Measurements from ENCODE around the gene PNMA8B.

PNMA8B gene

GRCh38 chr19:46488551-46488950 is 7.1 kb downstream of the PNMA8B start:
- TF ChIP-seq EZH2 (optimal IDR thresholded peaks at IDR 0.05; ENCODE audit: low read depth, low read length) = no peak
- TF ChIP-seq, protein P1, sequence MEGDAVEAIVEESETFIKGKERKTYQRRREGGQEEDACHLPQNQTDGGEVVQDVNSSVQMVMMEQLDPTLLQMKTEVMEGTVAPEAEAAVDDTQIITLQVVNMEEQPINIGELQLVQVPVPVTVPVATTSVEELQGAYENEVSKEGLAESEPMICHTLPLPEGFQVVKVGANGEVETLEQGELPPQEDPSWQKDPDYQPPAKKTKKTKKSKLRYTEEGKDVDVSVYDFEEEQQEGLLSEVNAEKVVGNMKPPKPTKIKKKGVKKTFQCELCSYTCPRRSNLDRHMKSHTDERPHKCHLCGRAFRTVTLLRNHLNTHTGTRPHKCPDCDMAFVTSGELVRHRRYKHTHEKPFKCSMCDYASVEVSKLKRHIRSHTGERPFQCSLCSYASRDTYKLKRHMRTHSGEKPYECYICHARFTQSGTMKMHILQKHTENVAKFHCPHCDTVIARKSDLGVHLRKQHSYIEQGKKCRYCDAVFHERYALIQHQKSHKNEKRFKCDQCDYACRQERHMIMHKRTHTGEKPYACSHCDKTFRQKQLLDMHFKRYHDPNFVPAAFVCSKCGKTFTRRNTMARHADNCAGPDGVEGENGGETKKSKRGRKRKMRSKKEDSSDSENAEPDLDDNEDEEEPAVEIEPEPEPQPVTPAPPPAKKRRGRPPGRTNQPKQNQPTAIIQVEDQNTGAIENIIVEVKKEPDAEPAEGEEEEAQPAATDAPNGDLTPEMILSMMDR (IDR thresholded peaks at IDR 0.05; ENCODE audit: low read length) = no peak
- no peak for TF ChIP-seq EZH2phosphoT487 (IDR thresholded peaks at IDR 0.05; ENCODE audit: low read length)
- no peak for DNase-seq
- no peaks in the 10 kb centered on the region for H3K4me1 ChIP-seq (ENCODE audit: low read length)
- H3K27ac ChIP-seq (ENCODE audit: low read length) = no peak overlapping the region
- H3K9me3 ChIP-seq (replicated peaks; ENCODE audit: insufficient read depth, low read length) = no peaks in the 10 kb centered on the region
- H3K27me3 ChIP-seq (replicated peaks; ENCODE audit: insufficient read depth, low read length) = peaks cover 94% of the 10 kb centered on the region
- no peaks in the 10 kb centered on the region for H3K79me2 ChIP-seq (ENCODE audit: low read length)
- H3K36me3 ChIP-seq (replicated peaks; ENCODE audit: insufficient read depth, low read length) = no peaks in the 10 kb centered on the region
- no peaks in the 10 kb centered on the region for H3K9me2 ChIP-seq (replicated peaks; ENCODE audit: insufficient read depth, low read length)
- no peak overlapping the region for H3K4me2 ChIP-seq (ENCODE audit: low read depth, low read length)
- H3K9ac ChIP-seq (ENCODE audit: low read length) = no peak overlapping the region
- H3F3A ChIP-seq (ENCODE audit: insufficient read depth, low read length) = no peaks in the 10 kb centered on the region
- no peaks in the 10 kb centered on the region for H4K20me1 ChIP-seq (ENCODE audit: insufficient read depth, low read length)
- H3K4me3 ChIP-seq (ENCODE audit: low read length) = no peak overlapping the region
- H2AFZ ChIP-seq (ENCODE audit: low read length) = no peak overlapping the region

DNA sequence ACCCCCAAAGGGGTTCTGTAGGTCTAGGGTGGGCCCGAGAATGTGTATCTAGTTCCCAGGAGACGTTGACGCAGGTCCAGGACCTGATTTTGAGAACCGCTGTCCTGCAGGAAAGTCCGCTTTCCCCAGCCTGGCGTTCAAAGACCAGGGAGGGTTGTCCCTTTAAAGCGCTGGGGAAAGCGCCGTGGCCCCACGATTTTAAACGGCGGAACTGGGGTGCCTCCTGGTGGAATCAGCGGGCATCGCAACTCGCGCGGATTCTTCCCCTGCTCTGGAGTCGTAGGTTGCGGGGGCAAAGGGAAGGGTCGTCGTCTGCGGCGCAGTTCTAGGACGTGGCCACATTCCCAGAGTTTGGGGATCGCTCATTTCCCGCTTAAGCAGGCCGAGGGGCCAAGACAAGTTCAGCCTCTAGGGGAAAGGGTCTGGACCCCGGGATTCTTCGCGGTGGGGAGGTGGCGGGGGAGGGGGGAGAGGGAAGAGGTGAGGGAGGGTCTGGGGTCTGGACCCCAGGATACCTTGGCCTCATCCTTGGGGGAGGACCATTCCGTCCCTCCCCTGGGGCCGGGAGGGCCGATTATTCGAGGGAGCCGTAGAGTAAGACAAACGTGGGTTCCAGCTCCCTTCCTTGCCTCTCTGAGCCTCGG is 7.7 kb downstream of the PNMA8B start:
- no peaks in the 10 kb centered on the region for H3F3A ChIP-seq (ENCODE audit: insufficient read depth, low read length)
- DNase-seq = peak; percentile 43
- no peak overlapping the region for H3K4me2 ChIP-seq (ENCODE audit: low read depth, low read length)
- H3K4me3 ChIP-seq (ENCODE audit: low read length) = no peak overlapping the region
- peaks cover 96% of the 10 kb centered on the region for H3K27me3 ChIP-seq (replicated peaks; ENCODE audit: insufficient read depth, low read length)
- no peak overlapping the region for H3K27ac ChIP-seq (ENCODE audit: low read length)
- TF ChIP-seq, protein P1 (IDR thresholded peaks at IDR 0.05; ENCODE audit: low read length) = peak; percentile 84
- no peak for TF ChIP-seq EZH2 (optimal IDR thresholded peaks at IDR 0.05; ENCODE audit: low read depth, low read length)
- no peaks in the 10 kb centered on the region for H3K4me1 ChIP-seq (ENCODE audit: low read length)
- H4K20me1 ChIP-seq (ENCODE audit: insufficient read depth, low read length) = no peaks in the 10 kb centered on the region
- H3K9ac ChIP-seq (ENCODE audit: low read length) = no peak overlapping the region
- H3K79me2 ChIP-seq (ENCODE audit: low read length) = no peaks in the 10 kb centered on the region
- H2AFZ ChIP-seq (ENCODE audit: low read length) = no peak overlapping the region
- H3K36me3 ChIP-seq (replicated peaks; ENCODE audit: insufficient read depth, low read length) = no peaks in the 10 kb centered on the region
- no peaks in the 10 kb centered on the region for H3K9me2 ChIP-seq (replicated peaks; ENCODE audit: insufficient read depth, low read length)
- no peaks in the 10 kb centered on the region for H3K9me3 ChIP-seq (replicated peaks; ENCODE audit: insufficient read depth, low read length)

- H2AFZ ChIP-seq (ENCODE audit: low read length) = no peak overlapping the region
- no peaks in the 10 kb centered on the region for H3K4me1 ChIP-seq (ENCODE audit: low read length)
- TF ChIP-seq EZH2 (optimal IDR thresholded peaks at IDR 0.05; ENCODE audit: low read depth, low read length) = no peak
- TF ChIP-seq, protein P1 (IDR thresholded peaks at IDR 0.05; ENCODE audit: low read length) = no peak
- TF ChIP-seq EZH2phosphoT487 (IDR thresholded peaks at IDR 0.05; ENCODE audit: low read length) = no peak
- no peak overlapping the region for H3K4me3 ChIP-seq (ENCODE audit: low read length)
- no peaks in the 10 kb centered on the region for H3K79me2 ChIP-seq (ENCODE audit: low read length)
- no peaks in the 10 kb centered on the region for H3F3A ChIP-seq (ENCODE audit: insufficient read depth, low read length)
- no peak for DNase-seq
- no peaks in the 10 kb centered on the region for H4K20me1 ChIP-seq (ENCODE audit: insufficient read depth, low read length)
- peaks cover 96% of the 10 kb centered on the region for H3K27me3 ChIP-seq (replicated peaks; ENCODE audit: insufficient read depth, low read length)
- H3K9ac ChIP-seq (ENCODE audit: low read length) = no peak overlapping the region
- no peak overlapping the region for H3K4me2 ChIP-seq (ENCODE audit: low read depth, low read length)
- H3K27ac ChIP-seq (ENCODE audit: low read length) = no peak overlapping the region
- H3K9me3 ChIP-seq (replicated peaks; ENCODE audit: insufficient read depth, low read length) = no peaks in the 10 kb centered on the region
- H3K9me2 ChIP-seq (replicated peaks; ENCODE audit: insufficient read depth, low read length) = no peaks in the 10 kb centered on the region
- no peaks in the 10 kb centered on the region for H3K36me3 ChIP-seq (replicated peaks; ENCODE audit: insufficient read depth, low read length)
Measured at GRCh38 chr19:46487178-46487801, 8.4 kb downstream of the PNMA8B start.

All from MM.1S (cell line).